Stimulated activated CD8-positive, alpha-beta memory T cell treated with anti-CD3 and anti-CD28 coated beads, Interleukin-7, amount 100 ng/mL, for 48 hours (primary cell): Measurements from ENCODE around the gene TTLL8.

ENCODE experiments used
- DNase-seq, 2 donors: peaks; one replicate each; pipeline ENCODE4 v3.0.0-alpha.2; 2020; ENCODE audit warnings: low read depth in 1 of 2; ENCODE audit errors: extremely low read depth in 1 of 2

TTLL8 gene

DNA sequence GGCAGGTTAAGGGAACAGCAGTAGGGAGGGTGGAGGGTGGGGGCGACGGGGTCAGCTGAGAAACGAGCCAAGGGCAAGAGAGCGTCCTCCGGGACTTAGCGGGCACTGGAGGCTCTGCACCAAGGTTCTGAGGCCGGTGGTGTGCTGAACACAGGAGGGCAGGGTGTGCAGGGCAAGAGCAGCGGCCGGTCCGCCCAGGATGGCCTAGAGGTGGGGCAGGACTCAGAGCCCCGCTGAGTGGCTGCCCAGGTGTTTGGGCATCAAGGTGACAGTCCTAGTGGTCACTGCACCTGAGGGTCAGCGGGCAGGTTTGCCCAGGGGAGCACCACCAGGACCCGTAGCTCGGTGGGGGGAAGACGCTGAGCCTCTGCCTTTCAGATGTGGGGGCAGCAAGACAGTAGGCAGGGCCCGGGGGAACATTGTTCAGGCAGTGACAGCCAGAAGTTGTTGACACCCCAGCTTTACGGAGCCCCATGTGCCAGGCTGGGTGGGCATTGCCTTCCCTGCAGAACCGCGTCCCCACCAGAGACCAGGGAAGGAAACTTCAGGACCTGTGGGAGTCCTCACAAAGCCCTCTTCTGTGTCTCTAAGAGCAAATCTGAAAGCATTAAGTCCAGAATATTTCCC, 4.5 kb upstream of the TTLL8 start:
- no peak for DNase-seq

DNA sequence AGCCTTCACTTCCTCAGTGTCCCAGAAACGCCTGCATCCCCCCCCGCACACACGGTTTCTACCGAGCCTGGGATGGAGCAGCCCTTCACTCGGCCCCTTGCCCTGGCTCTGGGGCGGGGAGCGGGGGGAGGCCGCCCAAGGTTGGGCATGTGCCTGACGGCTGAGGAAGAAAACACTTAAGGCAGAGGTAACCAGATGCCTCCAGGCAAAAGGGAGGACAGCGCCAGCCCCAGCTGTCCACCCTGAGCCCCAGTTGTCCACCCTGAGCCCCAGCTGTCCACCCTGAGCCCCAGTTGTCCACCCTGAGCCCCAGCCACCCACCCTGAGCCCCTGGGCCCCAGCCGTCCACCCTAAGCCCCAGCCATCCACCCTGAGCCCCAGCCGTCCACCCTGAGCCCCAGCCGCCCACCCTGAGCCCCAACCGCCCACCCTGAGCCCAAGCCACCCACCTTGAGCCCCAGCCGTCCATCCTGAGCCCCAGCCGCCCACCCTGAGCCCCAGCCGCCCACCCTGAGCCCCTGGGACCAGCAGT, 3.8 kb upstream of the TTLL8 start:
- no peak for DNase-seq

DNA sequence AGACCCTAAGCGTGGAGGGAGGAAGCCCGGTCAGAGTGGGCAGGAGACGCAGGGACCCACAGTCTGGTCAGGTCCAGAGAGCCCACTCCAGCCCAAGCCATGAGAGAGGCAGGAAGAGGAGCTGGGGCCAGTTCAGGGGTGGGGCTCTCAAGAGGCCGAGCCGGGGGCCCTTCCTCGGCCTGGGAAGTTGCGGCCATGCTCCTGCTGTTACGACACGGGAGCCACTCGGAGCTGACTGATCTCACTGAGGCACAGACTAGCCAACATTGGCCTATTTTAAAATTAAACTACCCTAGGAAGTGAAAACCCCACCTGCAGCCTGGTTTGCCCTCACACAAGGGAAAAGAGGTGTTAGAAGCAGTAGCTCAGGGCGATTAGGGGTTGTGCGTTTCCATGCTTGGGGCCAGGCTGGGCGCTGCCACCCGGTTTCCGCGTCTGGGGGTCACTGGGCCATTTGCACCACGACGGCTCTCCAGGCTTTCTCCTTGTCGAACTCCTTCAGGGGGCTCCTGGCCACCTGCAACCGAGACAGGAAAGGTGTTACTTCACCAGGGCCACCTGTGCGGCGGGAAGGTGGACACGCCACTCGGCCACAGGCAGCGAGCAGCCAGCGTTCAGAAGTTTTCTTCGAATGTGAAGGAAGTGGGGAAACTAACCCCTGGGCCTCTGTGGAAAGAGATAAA, 3.2 kb upstream of the TTLL8 start:
- DNase-seq = no peak

DNA sequence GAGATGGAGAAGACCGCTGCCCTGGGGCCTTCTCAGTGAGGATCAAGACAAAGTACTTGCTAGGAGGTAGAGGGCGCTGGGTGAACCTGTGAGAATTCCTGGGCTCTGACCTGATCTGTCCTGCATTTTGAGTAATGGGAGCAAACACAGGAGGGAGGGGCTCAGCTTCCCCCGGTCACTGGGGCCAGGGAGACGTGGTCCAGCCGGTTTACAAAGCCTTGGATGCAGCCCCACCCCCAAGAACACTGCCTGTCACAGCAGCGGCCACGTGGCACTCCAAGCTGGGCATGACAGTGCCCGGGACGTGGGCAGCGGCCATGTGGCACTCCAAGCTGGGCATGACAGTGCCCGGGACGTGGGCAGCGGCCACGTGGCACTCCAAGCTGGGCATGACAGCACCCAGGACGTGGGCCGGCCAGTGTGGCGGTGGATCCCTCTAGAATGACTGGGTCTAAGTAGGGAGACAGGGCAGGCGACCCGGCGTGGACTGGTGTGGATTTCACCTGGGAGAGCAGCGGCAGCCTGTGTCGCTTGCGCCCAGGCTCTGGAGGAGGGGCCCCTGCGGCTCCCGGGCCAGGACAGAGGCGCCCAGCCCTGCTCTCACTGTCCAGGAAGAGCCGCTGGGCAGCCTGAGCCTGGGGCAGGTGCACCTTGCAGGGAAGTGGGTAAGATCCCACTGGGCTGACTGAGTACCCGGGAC, 2.5 kb upstream of the TTLL8 start:
- DNase-seq = no peak

DNA sequence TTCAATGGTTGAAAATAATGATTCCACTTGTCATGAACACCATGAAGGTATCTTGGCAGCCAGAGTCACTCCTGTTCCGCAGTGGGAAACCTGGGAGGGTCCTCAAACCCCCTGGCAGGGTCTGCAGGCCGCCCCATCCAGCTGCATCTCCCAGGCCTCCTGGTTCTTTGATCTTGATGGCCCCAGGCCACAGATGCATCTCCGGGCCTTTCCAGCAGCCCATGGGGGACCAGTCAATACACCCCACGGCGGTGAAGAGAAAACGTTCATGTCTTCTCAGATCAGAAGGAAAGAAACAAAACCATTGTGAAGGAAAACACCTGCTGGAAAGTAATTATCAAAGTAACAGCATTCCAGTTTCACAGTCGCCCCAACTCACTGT, 1.8 kb upstream of the TTLL8 start:
- no peak for DNase-seq

DNA sequence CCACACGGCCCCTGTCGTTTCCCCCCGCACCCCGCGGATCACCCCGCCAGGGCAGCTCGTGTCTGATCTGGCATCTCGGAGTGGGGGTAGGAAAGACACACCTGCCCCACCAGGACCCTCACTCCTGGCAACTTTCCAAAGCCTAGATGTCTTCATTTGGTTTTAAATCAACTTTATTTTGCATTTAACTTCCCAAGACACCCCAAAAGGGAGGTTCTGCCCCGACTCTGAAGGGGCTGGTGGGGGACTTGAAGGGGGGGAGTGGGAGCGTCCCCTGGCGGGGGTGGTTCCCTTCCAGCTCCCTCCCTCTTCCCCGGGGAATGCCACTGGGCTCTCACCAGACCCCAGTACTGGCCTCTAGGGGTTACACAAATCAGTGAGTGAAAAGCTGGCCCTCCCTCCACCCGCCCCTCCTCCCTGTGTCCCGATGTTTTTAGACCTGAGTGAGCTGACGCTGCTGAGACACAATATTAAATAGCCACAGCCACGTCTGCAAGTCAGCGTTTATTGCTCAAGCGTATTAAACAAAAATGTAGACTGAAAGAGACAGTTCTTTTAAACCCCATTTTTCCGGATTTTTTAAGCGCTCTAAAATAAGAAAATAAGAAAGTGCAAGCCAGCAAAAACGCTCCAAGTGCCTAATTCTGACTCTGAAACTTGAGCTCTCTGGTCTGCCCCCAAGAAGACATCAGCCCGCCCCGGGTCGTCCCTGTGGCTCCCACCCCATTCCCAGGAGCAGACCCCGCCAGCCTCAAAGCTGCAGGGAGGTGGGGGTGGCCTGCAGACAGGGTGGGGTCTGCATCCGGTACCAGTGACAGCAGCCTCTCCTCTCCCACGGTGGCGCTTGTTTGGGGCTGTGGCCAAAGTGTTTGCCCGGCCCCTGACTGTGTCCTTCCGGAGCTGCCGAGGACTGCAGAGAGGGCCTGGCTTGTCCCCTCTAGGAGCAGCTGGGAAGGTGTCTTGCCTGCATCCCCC, 1.1 kb upstream of the TTLL8 start:
- DNase-seq = no peak

DNA sequence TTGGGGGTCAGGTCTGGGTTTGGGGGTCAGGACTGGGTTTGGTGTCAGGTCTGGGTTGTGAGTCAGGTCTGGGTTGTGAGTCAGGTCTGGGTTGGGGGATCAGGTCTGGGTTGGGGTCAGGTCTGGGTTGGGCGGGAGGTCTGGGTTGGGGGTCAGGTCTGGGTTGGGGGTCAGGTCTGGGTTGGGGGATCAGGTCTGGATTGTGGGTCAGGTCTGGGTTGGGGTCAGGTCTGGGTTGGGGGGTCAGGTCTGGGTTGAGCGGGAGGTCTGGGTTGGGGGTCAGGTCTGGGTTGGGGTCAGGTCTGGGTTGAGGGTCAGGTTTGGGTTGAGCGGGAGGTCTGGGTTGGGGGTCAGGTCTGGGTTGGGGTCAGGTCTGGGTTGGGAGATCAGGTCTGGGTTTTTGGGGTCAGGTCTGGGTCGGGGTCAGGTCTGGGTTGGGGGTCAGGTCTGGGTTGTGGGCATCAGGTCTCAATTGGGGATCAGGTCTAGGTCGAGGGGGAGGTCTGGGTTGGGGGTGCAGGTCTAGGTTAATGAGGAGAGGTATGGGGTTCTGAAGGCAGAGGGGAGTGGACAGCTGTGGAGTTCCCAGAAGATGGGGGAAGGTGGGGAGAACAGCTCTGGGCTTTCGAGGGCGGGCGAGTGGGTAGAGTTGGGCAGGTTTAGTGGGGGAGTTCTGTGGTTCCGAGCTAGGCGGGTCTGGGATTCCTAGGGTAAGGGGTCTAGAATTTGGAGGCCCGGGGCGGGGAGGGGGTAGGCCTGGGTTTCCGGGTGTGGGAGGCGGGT, 629 bp downstream of the TTLL8 start:
- no peak for DNase-seq

DNA sequence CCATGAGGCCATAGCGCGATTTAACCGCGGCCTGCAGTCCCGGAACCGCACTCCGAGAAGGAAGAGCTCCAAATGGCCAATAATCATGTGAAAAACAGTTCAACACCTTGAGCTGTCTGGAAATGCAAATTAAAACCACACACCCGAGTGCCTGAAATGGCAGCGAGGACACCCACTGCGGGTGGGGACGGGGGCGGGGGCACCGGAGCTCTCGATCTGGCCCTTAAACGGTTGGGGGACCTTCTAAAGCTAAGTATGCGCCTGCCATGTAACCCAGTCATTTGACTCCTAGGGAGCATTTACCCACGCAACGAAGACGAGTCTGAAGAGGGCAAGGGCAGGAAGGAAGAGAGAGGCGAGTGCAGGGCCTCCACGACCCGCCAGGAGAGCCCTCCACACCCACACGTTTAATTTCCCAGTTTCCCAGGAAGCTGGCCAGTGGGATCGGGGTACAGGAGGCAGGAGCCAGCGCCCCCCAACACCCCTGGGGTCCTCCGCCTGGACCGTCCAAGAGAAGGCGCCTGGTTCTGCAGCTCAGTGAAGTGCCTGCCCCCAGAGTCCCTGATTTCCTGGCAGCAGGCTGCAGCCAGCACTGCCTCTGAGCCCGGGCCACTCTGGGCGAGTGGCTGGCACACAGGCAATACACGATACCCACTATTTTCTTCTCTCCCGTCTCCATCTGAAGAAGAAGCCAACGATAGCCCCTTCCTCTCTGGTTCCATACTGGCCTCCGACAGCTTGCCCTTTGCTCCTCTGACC, 1.7 kb downstream of the TTLL8 start:
- DNase-seq = no peak

DNA sequence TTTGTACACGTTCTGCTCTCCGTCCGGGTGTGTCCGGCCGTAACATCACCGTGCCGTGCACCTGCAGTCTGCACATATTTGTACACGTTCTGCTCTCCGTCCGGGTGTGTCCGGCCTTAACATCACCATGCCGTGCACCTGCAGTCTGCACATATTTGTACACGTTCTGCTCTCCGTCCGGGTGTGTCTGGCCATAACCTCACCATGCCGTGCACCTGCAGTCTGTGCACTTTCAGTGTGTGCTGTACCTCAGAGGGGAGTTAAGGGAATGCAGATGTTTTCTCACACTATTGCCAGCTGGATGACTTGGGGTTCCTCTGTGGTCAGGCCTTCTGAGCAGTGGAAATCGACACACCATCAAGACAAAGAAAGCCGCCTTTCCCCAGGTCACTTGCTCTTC, 4.2 kb downstream of the TTLL8 start:
- DNase-seq = no peak

DNA sequence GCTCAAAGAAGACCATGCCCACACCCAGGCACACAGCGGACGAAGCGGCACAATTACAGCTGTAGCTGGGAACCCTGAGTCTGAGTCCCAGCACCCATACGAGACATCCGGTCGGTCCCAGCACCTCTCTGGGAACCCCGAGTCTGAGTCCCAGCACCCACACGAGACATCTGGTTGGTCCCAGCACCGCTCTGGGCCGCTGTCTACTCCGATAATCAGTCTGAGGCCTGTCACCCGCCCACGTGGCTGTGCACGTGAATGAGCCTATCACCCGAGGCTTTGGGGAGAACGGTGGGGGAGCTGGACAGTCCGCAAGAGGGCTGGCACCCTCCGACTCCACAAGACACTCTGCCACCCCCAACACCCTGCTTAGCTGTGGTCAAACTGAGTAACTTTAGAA, 6.2 kb downstream of the TTLL8 start:
- no peak for DNase-seq

DNA sequence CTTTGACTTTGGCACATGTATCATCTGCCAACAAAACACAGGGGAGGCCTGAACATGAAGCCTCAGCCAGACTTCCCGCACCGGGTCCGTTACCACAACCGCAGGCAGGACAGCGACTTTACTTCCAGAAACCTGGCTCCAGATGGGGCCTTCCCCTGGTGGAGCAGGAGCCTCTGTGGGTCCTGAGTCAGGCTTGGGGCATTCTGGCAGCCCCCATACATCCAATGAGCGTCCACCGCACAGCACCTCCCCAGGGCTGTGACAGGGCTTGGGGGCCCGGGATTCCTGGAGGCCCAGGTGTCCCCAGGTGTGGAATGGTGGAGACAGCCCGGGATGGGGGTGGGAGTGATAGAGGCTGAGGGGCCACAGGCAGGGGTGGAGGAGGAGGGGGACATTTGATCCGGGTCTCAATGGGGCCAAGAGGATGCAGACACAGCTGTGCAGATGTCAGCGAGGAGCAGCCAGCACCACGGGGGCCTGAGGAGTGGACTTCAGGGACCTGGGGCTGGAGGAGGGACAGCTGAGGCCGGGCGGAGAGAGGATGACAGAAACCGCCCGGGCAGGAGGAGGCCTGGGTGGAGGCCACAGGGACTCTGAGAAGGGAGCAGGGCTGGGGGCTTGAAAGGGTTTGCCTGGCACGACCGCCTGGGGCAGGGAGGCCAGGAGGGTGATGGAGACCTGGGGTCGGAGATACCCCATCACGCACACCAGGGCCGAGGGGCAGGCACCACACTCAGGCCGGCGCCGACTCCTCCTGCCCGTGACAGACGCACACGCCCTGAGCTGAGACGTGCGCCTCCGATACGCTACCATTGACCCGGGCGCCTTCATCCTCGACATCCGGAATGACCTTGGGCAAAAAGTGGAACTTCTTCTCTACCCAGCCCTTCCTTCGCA, 8.6 kb downstream of the TTLL8 start:
- no peak for DNase-seq

DNA sequence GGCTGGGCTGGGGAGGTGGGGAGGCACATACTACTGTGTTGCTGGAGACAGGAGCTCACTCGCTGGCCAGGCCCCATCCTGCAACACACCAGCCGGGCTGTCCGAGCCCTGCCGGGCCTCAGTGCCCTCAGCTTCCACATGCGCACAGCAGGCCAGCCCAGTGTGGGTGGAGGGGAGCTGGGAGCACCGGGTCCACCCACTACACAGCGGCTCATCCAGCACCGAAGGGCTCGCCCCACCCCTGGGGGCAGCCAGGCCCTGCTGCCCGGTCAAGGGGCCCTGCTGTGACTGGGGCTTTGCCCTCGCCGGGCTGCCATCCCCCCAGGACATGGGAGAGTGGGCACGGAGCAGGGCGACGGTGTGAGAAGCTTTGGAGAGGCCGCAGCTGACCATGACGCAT, 9.3 kb downstream of the TTLL8 start:
- DNase-seq = no peak

DNA sequence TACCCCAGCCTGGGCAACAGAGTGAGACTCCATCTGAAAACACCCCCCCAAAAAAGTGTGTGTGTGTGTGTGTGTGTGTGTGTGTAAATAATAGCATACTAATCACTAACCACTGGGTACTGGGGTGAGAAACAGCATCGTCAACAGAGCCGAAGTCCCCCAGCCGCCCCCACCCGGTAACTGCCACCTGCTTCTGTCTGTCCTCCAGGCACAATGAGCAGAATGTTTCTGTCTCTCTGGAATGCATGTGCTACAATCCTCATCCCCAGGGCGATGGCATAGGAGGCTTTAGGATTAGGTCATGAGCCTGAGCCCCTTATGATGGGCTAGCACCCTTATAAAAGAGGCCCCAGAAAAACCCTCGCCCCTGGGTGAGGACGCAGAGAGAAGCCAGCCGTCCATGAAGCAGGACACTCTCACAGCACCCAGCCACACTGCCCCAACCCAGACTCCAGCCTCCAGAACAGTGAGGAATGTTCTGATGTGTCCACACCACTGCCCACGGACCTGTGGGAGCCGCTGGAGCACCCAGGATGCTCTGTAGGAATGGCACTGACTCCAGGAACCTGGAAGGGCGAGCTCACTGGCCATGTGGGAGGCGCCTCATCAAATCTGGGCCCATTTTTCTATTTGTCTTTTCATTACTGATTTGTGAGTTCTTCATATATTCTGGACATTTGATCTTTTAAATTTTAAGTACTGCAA, 9.9 kb downstream of the TTLL8 start:
- no peak for DNase-seq

DNA sequence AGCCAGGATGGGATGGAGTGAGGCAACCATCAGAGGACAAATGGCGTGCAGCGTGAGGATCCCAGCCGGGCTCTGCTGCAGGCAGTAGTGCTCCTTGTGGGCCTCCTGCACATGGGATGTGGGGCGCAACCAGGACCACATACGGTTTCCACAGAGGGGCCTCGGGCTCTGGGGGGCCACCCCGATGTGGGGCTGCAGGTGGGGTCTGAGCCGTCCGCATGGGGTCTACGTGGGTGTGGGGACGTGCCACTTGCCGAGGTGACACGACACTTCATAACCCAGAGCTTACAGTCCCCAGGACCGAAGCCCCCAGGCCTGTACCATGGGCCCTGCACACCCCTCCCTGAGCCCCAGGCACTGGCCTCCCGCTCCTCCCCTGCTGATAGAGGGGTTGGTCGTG, 10.8 kb downstream of the TTLL8 start:
- no peak for DNase-seq

DNA sequence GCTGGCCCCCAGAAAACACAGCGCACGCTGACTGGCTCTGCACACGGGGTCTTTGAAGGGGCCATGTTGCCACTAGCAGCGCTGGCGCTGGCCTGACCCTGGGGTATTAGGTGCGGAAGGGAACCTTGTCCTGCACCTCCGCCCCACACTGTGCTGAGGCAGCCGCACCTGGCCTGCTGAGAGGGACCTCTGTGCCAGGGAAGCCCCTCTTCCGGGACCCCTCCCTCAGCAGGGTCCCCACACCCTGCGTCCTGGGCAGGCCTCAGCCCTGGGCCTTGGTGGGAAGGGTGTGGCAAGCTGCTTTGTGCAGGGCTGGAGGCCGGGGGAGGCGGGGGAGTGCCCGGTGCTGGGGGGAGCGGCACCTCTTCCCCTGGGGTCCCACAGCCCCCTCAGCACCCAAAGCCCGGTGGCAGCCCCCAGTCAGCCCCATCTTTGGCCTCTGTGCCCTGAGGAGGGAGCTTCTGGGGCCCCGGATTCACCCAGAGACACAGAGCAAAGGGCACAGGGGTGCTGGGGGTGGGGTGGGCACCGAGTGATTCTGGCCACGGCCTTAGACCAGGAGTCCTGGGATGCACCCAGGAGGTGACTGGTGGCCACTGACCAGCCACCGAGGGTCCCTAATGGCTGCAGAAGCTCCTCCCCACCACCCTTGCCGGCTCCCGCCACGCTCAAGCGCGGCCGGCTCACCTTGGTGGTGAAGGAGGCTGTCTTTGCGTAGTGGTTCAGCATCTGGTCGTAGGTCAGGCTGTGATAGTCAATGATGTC, 11.4 kb downstream of the TTLL8 start:
- no peak for DNase-seq

DNA sequence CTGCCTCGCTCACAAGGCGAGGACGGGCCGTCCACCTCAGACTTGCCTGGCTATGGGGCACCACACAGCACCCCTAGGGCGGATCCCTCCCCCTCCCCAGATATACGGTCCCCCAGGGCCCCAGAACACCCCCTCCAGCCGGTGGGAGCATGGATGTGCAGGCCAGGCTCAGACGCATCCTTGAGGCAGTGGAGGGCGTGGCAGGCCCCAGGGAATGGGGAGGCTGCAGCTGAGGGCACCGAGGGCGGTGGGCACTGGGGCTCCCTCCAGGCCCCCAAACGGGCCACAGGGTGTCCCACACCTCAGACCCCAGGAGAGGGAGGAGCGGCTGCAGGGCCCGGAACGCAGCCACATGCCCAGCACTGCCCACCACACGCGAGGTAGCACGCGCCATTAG, 12.1 kb downstream of the TTLL8 start:
- DNase-seq = no peak
